IMR-90 (cell line): ENCODE data around the gene DAP3. TPM values are rescaled to one million over a fixed set of nuclear protein-coding genes. Genes with fewer than 3 reads are reported as not detected.
"Not testable (repeated sequence)": the region's sequence is repeated elsewhere in the genome, so short reads cannot be mapped to it uniquely, and the experiment has no call there.

Experiments
- ATAC-seq: fragments of 200-7000 bp; cut with Tn5 transposase; 2 replicates; pipeline ENCODE4 v1.9.1; 2020; ENCODE audit warnings: low read depth, mild to moderate bottlenecking, moderate library complexity
- BruUV-seq: library from RNA; stranded (reverse); fragments of 400-500 nt; replicated peaks from 2 replicates; lab custom pipeline; 2021; lab: Mats Ljungman, UMichigan
- CTCF ChIA-PET: fragments of 300-600 bp; formaldehyde crosslinking; extraction: SDS; loops from one replicate; lab custom pipeline; 2021; ENCODE audit warnings: antibody characterized with exemption; lab: Yijun Ruan, JAX
- POLR2A ChIA-PET: fragments of 300-600 bp; sonication (Branson Sonifier 250); formaldehyde crosslinking; loops from one replicate; lab custom pipeline; 2022; ENCODE audit warnings: antibody characterized with exemption; ENCODE audit not compliant: unreplicated experiment; lab: Charles Lee
- DNase-seq: peaks from one replicate; pipeline ENCODE4 v3.0.0; 2013
- H2AFZ ChIP-seq: replicated peaks from 2 replicates; pipeline ENCODE3; 2013; ENCODE audit warnings: low read length, mild to moderate bottlenecking; ENCODE audit not compliant: poor library complexity
- H2AK5ac ChIP-seq: 2 replicates; pipeline ENCODE4 v1.6.1; 2013; ENCODE audit warnings: low read depth, low read length, inconsistent platforms
- H2AK9ac ChIP-seq: replicated peaks from 2 replicates; pipeline ENCODE3; 2013; ENCODE audit warnings: mild to moderate bottlenecking, low read depth, low read length, moderate library complexity; ENCODE audit not compliant: poor library complexity
- H2BK120ac ChIP-seq: 2 replicates; pipeline ENCODE4 v1.6.1; 2013; ENCODE audit warnings: low read depth, low read length, inconsistent platforms
- H2BK15ac ChIP-seq: 3 replicates; pipeline ENCODE4 v1.6.1; 2013; ENCODE audit warnings: low read depth, low read length, inconsistent platforms
- H2BK20ac ChIP-seq: 2 replicates; pipeline ENCODE4 v1.6.1; 2013; ENCODE audit warnings: low read depth, mild to moderate bottlenecking, inconsistent platforms, low read length, moderate library complexity
- H2BK5ac ChIP-seq: 2 replicates; pipeline ENCODE4 v1.6.1; 2013; ENCODE audit warnings: mild to moderate bottlenecking, low read depth, low read length, inconsistent platforms; ENCODE audit not compliant: poor library complexity, severe bottlenecking
- H3K14ac ChIP-seq: replicated peaks from 2 replicates; pipeline ENCODE4 v1.6.1; 2013; ENCODE audit warnings: low read depth, low read length, inconsistent platforms
- H3K18ac ChIP-seq: 2 replicates; pipeline ENCODE4 v1.6.1; 2013; ENCODE audit warnings: low read depth, low read length, control low read depth
- H3K23ac ChIP-seq: 2 replicates; pipeline ENCODE4 v1.6.1; 2013; ENCODE audit warnings: low read depth, low read length, inconsistent platforms
- H3K27ac ChIP-seq: 2 replicates; pipeline ENCODE4 v1.5.1; 2013; ENCODE audit warnings: mild to moderate bottlenecking, control low read depth, low read length; ENCODE audit not compliant: insufficient read depth
- H3K27me3 ChIP-seq: 2 replicates; pipeline ENCODE4 v1.6.1; 2013; ENCODE audit warnings: low read length; ENCODE audit not compliant: control insufficient read depth, insufficient read depth
- H3K36me3 ChIP-seq: 2 replicates; pipeline ENCODE4 v1.6.1; 2013; ENCODE audit warnings: low read length, mixed read lengths; ENCODE audit not compliant: control insufficient read depth, insufficient read depth
- H3K4ac ChIP-seq: 2 replicates; pipeline ENCODE4 v1.6.1; 2013; ENCODE audit warnings: low read depth, low read length, inconsistent platforms
- H3K4me1 ChIP-seq: 2 replicates; pipeline ENCODE4 v1.6.1; 2013; ENCODE audit warnings: low read length, mixed read lengths; ENCODE audit not compliant: control insufficient read depth, insufficient read depth
- H3K4me2 ChIP-seq: 2 replicates; pipeline ENCODE4 v1.6.1; 2013; ENCODE audit warnings: low read depth, mild to moderate bottlenecking, control low read depth, low read length, moderate library complexity
- H3K4me3 ChIP-seq: 2 replicates; pipeline ENCODE4 v1.5.1; 2013; ENCODE audit warnings: low read depth, mild to moderate bottlenecking, control low read depth, low read length, moderate library complexity; ENCODE audit not compliant: insufficient read depth
- H3K56ac ChIP-seq: 2 replicates; pipeline ENCODE4 v1.6.1; 2013; ENCODE audit warnings: low read length, inconsistent platforms; ENCODE audit not compliant: insufficient read depth; ENCODE audit errors: extremely low read depth
- H3K79me1 ChIP-seq, 2 experiments: 2 replicates each; pipeline ENCODE4 v1.6.1; 2013; ENCODE audit warnings: low read length in 2 of 2, inconsistent platforms in 1 of 2, low read depth in 1 of 2
- H3K9ac ChIP-seq: 2 replicates; pipeline ENCODE4 v1.6.1; 2013; ENCODE audit warnings: low read depth, low read length, control low read depth
- H3K9me1 ChIP-seq: 2 replicates; pipeline ENCODE4 v1.6.1; 2013; ENCODE audit warnings: low read length, inconsistent platforms; ENCODE audit not compliant: insufficient read depth
- H3K9me3 ChIP-seq: 2 replicates; pipeline ENCODE4 v1.6.1; 2013; ENCODE audit warnings: low read length; ENCODE audit not compliant: control insufficient read depth, insufficient read depth
- H4K20me1 ChIP-seq: 2 replicates; pipeline ENCODE4 v1.6.1; 2013; ENCODE audit warnings: low read length, inconsistent platforms; ENCODE audit not compliant: insufficient read depth
- H4K5ac ChIP-seq: 2 replicates; pipeline ENCODE4 v1.6.1; 2013; ENCODE audit warnings: mild to moderate bottlenecking, low read depth, low read length, control low read depth
- H4K8ac ChIP-seq, 2 experiments: 2 replicates each; pipeline ENCODE4 v1.6.1; 2013; ENCODE audit warnings: low read depth in 2 of 2, low read length in 2 of 2, control low read depth in 1 of 2, inconsistent platforms in 1 of 2
- H4K91ac ChIP-seq: 2 replicates; pipeline ENCODE4 v1.6.1; 2013; ENCODE audit warnings: low read depth, low read length, inconsistent platforms; ENCODE audit not compliant: insufficient read depth
- CTCF ChIP-seq: conservative IDR thresholded peaks from 2 replicates; pipeline ENCODE4 v1.5.1; 2012; ENCODE audit warnings: mild to moderate bottlenecking, low read depth, low read length, improper control_type of control experiment
- whole genome bisulfite sequencing, 2 experiments: methylation state at CpG; one replicate each; pipeline versions ENCODE4 v1.1.5 to v1.1.7; 2013; ENCODE audit warnings: missing lambda C conversion rate in 2 of 2; ENCODE audit not compliant: insufficient read length in 1 of 2; ENCODE audit errors: extremely low coverage in 2 of 2; 5-methylcytosine and 5-hydroxymethylcytosine counted together
- dilution Hi-C: fragments of 300-500 bp; cut with HindIII; formaldehyde crosslinking; loops from one replicate; pipeline ENCODE4 v1.14.3; 2018; ENCODE audit warnings: low sequenced_read_pairs; ENCODE audit not compliant: unreplicated experiment
- in situ Hi-C: fragments of 300-500 bp; cut with MboI; formaldehyde crosslinking; loops from 3 replicates; pipeline ENCODE4 v1.14.3; 2019; ENCODE audit warnings: low sequenced_read_pairs, inconsistent platforms, mixed read lengths
- intact Hi-C: fragments of 100-400 bp; cut with micrococcal nuclease; formaldehyde crosslinking; loops from 2 replicates; pipeline ENCODE4 v1.10.0; 2022
- polyA plus RNA-seq, 3 experiments: library from polyadenylated mRNA; depleted of rRNA; stranded (reverse); fragments of >200 nt; gene quantifications; 2 replicates each; pipeline ENCODE4 v1.2.3, GENCODE V29; 2012; ENCODE audit warnings: low replicate concordance in 1 of 3
- total RNA-seq: library from RNA; depleted of rRNA; stranded (reverse); fragments of >200 nt; gene quantifications from 2 replicates; pipeline ENCODE4 v1.2.3, GENCODE V29; 2012

Gene DAP3
- total and polyA plus RNA-seq, 2 of the 4 experiments (the other 2 are of a cell fraction): 48.6 to 126 TPM

- H3K4me1 ChIP-seq, ATAC-seq, H2AFZ ChIP-seq, H4K91ac ChIP-seq, H4K5ac ChIP-seq, in situ Hi-C loops, H4K20me1 ChIP-seq, DNase-seq, H3K9me3 ChIP-seq, H4K8ac ChIP-seq, H3K56ac ChIP-seq, POLR2A ChIA-PET, H3K9me1 ChIP-seq, H3K27ac ChIP-seq, H2AK9ac ChIP-seq, H3K18ac ChIP-seq, BruUV-seq, H2BK120ac ChIP-seq, CTCF ChIA-PET, H2AK5ac ChIP-seq, dilution Hi-C loops, H3K23ac ChIP-seq, H3K4ac ChIP-seq, H2BK20ac ChIP-seq, H3K4me2 ChIP-seq, H3K9ac ChIP-seq, H2BK5ac ChIP-seq, H3K14ac ChIP-seq, H3K4me3 ChIP-seq, intact Hi-C loops, H3K27me3 ChIP-seq, H2BK15ac ChIP-seq: not testable (repeated sequence)
- 0 out of 2 replicates have a peak, but pooled peaks have one; percentile 11 for TF ChIP-seq CTCF
- no CpG with 5 or more reads among the region's 3 CpGs for WGBS, 2 experiments
- Histone ChIP-seq H3K36me3 (peaks cover 14% of the 10 kb centered on the region), H3K79me1 (peaks cover 18 to 34% of the 10 kb centered on the region in 2 experiments)
Observed at GRCh38 chr1:155712636-155713035, 23.7 kb downstream of the DAP3 start.
